Occipital lobe (tissue), 2 donors: ENCODE results near the gene FAM234B. TPM values are rescaled to one million over a fixed set of nuclear protein-coding genes. Genes with fewer than 3 reads are reported as not detected.

Experiments
- DNase-seq: peaks from one replicate; lab custom pipeline; 2025; lab: John Stamatoyannopoulos, UW
- total RNA-seq: library from RNA; depleted of rRNA; stranded (reverse); fragments of >200 nt; gene quantifications from one replicate; pipeline ENCODE4 v1.2.3, GENCODE V29; 2014

FAM234B gene
- total RNA-seq, 1 donor from 2014 or later = 52.7 TPM

- DNase-seq = no peak
Measured at GRCh38 chr12:13114251-13115052, 70.3 kb downstream of the FAM234B start.

- no peak for DNase-seq
Measured at GRCh38 chr12:13116259-13116658, 72.1 kb downstream of the FAM234B start.

GRCh38 chr12:13117029-13117428 lies 72.8 kb downstream of the FAM234B start:
- DNase-seq = no peak

GRCh38 chr12:13119826-13120225 lies 75.6 kb downstream of the FAM234B start:
- DNase-seq = no peak

- no peak for DNase-seq
Measured at GRCh38 chr12:13120413-13120812, 76.2 kb downstream of the FAM234B start.

- DNase-seq = no peak
Measured at GRCh38 chr12:13121568-13121967, 77.4 kb downstream of the FAM234B start.

- DNase-seq = no peak
Measured at GRCh38 chr12:13124656-13125505, 80.7 kb downstream of the FAM234B start.

- no peak for DNase-seq
Measured at GRCh38 chr12:13125996-13126395, 81.8 kb downstream of the FAM234B start.

GRCh38 chr12:13126494-13126893 lies 82.3 kb downstream of the FAM234B start:
- DNase-seq = no peak

GRCh38 chr12:13127444-13127843 lies 83.3 kb downstream of the FAM234B start:
- no peak for DNase-seq

GRCh38 chr12:13128291-13128965 lies 84.2 kb downstream of the FAM234B start:
- DNase-seq = no peak

- DNase-seq = no peak
Measured at GRCh38 chr12:13130981-13131380, 86.8 kb downstream of the FAM234B start.

Other genes with a start within 250 kb of the FAM234B start
- gene DDX47, start 231.0 kb upstream of the FAM234B start, total RNA-seq = 65.8 TPM
- gene GPRC5A, start 152.8 kb upstream of the FAM234B start, total RNA-seq = 0.31 TPM
- gene GPRC5D, start 92.2 kb upstream of the FAM234B start, total RNA-seq = not detected
- 2.2 TPM for gene HEBP1, start 44.1 kb upstream of the FAM234B start, total RNA-seq
- not detected for gene GSG1, start 59.3 kb downstream of the FAM234B start, total RNA-seq
- gene EMP1, start 152.3 kb downstream of the FAM234B start, total RNA-seq = 6.6 TPM